Esophagus muscularis mucosa (tissue), 4 donors: ENCODE measurements around the gene LIX1. TPM values are rescaled to one million over a fixed set of nuclear protein-coding genes. Genes with fewer than 3 reads are reported as not detected.
A peak's percentile ranks its signal among the peaks of the same experiment; 100 is the strongest.
"Not testable (repeated sequence)": the region's sequence is repeated elsewhere in the genome, so short reads cannot be mapped to it uniquely, and the experiment has no call there.

Source experiments
- DNase-seq: peaks from one replicate; pipeline ENCODE4 v3.0.0-alpha.2; 2017; ENCODE audit errors: extremely low spot score
- H3K27ac ChIP-seq, 4 donors: fragments of 200-600 bp; sonication (generic); replicated peaks in 1 of 4; 1 replicate in 3 of 4; 2 replicates in 1 of 4; pipeline ENCODE4 v1.5.1; 2016 to 2019; ENCODE audit warnings: mild to moderate bottlenecking in 1 of 4
- H3K27me3 ChIP-seq, 4 donors: fragments of 200-600 bp; sonication (generic); one replicate each; pipeline versions ENCODE4 v1.5.1 to v1.6.0; 2016 to 2019
- H3K36me3 ChIP-seq, 4 donors: fragments of 200-600 bp; sonication (generic); one replicate each; pipeline ENCODE4 v1.5.1; 2016 to 2019
- H3K4me1 ChIP-seq, 4 donors: fragments of 200-600 bp; sonication (generic); one replicate each; pipeline ENCODE4 v1.5.1; 2016 to 2019
- H3K4me3 ChIP-seq, 4 donors: fragments of 200-600 bp; sonication (generic); 1 replicate in 2 of 4; 2 replicates in 2 of 4; pipeline ENCODE4 v1.5.1; 2016 to 2019; ENCODE audit warnings: mild to moderate bottlenecking in 4 of 4, moderate library complexity in 1 of 4
- H3K9me3 ChIP-seq, 4 donors: fragments of 200-600 bp; sonication (generic); 1 replicate in 3 of 4; 2 replicates in 1 of 4; pipeline ENCODE4 v1.5.1; 2016 to 2019
- CTCF ChIP-seq, 3 experiments: fragments of 200-600 bp in 2 of 3; fragments of 450-650 bp in 1 of 3; sonication (generic) in 2 of 3; IDR thresholded peaks; one replicate each; pipeline ENCODE4 v1.5.1; 2017 to 2019; ENCODE audit warnings: antibody characterized with exemption in 3 of 3, mild to moderate bottlenecking in 2 of 3, moderate library complexity in 1 of 3
- EP300 ChIP-seq: sonication (generic); formaldehyde crosslinking; IDR thresholded peaks from one replicate; pipeline ENCODE4 v1.6.1; 2017; ENCODE audit warnings: antibody characterized with exemption
- POLR2A ChIP-seq: fragments of 450-650 bp; IDR thresholded peaks from one replicate; pipeline ENCODE4 v1.6.1; 2017; ENCODE audit warnings: antibody characterized with exemption, moderate library complexity, mild to moderate bottlenecking, low read depth
- POLR2AphosphoS5 ChIP-seq, 2 donors: sonication (generic); formaldehyde crosslinking; IDR thresholded peaks; one replicate each; pipeline ENCODE4 v1.6.1; 2017; ENCODE audit warnings: antibody characterized with exemption in 2 of 2
- WGBS: methylation state at CpG from one replicate; pipeline ENCODE4 v1.1.5; 2018; 5-methylcytosine and 5-hydroxymethylcytosine counted together
- intact Hi-C: fragments of 100-400 bp; cut with DNase I; formaldehyde crosslinking; loops from one replicate; pipeline ENCODE4 v1.15.1; 2023
- total RNA-seq, 4 donors: library from RNA; depleted of rRNA; stranded (reverse); fragments of >200 nt; gene quantifications; one replicate each; pipeline versions ENCODE4 v1.1.0 to v1.2.1, GENCODE V29; 2016

Gene LIX1
- total RNA-seq, 4 donors from 2014 or later = 0.42 to 1.2 (median 0.67) TPM

GRCh38 chr5:97089149-97089801, 53.1 kb downstream of the LIX1 start:
- H3K4me1 ChIP-seq = no peaks in the 10 kb centered on the region
- no peak overlapping the region for H3K4me3 ChIP-seq
- TF ChIP-seq POLR2A = no peak
- TF ChIP-seq CTCF (IDR thresholded peaks at IDR 0.05) = no peak
- no peak for TF ChIP-seq EP300
- no peak for TF ChIP-seq POLR2AphosphoS5 (IDR thresholded peaks at IDR 0.05)
- H3K36me3 ChIP-seq = no peaks in the 10 kb centered on the region
- intact Hi-C loops = no loop called here
- no peaks in the 10 kb centered on the region for H3K9me3 ChIP-seq
- no peak overlapping the region for H3K27ac ChIP-seq
- WGBS = 86% methylated on average over 6 of the region's 6 CpGs
- peak; percentile 86 for DNase-seq
- no peaks in the 10 kb centered on the region for H3K27me3 ChIP-seq

- DNase-seq = peak; percentile 26
- H3K9me3 ChIP-seq = no peaks in the 10 kb centered on the region
- H3K27ac ChIP-seq = no peak overlapping the region
- TF ChIP-seq CTCF (IDR thresholded peaks at IDR 0.05) = no peak
- TF ChIP-seq EP300 = no peak
- TF ChIP-seq POLR2AphosphoS5 (IDR thresholded peaks at IDR 0.05) = no peak
- TF ChIP-seq POLR2A = no peak
- no peaks in the 10 kb centered on the region for H3K4me1 ChIP-seq
- no peaks in the 10 kb centered on the region for H3K36me3 ChIP-seq
- 82% methylated on average over 2 of the region's 2 CpGs for WGBS
- no peak overlapping the region for H3K4me3 ChIP-seq
- no peaks in the 10 kb centered on the region for H3K27me3 ChIP-seq
- intact Hi-C loops = no loop called here
Observed at GRCh38 chr5:97088774-97089148, 53.6 kb downstream of the LIX1 start.

- no peak overlapping the region for H3K27ac ChIP-seq
- H3K27me3 ChIP-seq = no peaks in the 10 kb centered on the region
- H3K4me3 ChIP-seq = no peak overlapping the region
- intact Hi-C loops = no loop called here
- H3K9me3 ChIP-seq = no peaks in the 10 kb centered on the region
- WGBS = 88% methylated on average over 4 of the region's 4 CpGs
- peak; percentile 68 for DNase-seq
- no peak for TF ChIP-seq POLR2A
- TF ChIP-seq CTCF (IDR thresholded peaks at IDR 0.05) = no peak
- TF ChIP-seq EP300 = no peak
- no peak for TF ChIP-seq POLR2AphosphoS5 (IDR thresholded peaks at IDR 0.05)
- H3K4me1 ChIP-seq = no peaks in the 10 kb centered on the region
- no peaks in the 10 kb centered on the region for H3K36me3 ChIP-seq
Observed at GRCh38 chr5:97087138-97087537, 55.3 kb downstream of the LIX1 start.

GRCh38 chr5:97085459-97086181, 56.8 kb downstream of the LIX1 start:
- Histone ChIP-seq H3K4me1 (no peaks in the 10 kb centered on the region), H3K4me3 (no peak overlapping the region), H3K36me3 (no peaks in the 10 kb centered on the region), H3K27ac (no peak overlapping the region), H3K9me3 (no peaks in the 10 kb centered on the region), H3K27me3 (no peaks in the 10 kb centered on the region)
- intact Hi-C loops = no loop called here
- no peak for DNase-seq
- WGBS = 93% methylated on average over 16 of the region's 22 CpGs
- TF ChIP-seq POLR2A (no peak), EP300 (no peak), CTCF (IDR thresholded peaks at IDR 0.05) (no peak), POLR2AphosphoS5 (IDR thresholded peaks at IDR 0.05) (no peak)

- H3K27ac ChIP-seq, DNase-seq, H3K27me3 ChIP-seq, H3K4me1 ChIP-seq, H3K9me3 ChIP-seq, intact Hi-C loops, H3K36me3 ChIP-seq, H3K4me3 ChIP-seq: not testable (repeated sequence)
- WGBS = 94% methylated on average over 3 of the region's 21 CpGs
Observed at GRCh38 chr5:97084782-97085458, 57.5 kb downstream of the LIX1 start.
